GM12878 (cell line): ENCODE results near the gene DYNLT3. TPM values are rescaled to one million over a fixed set of nuclear protein-coding genes. Genes with fewer than 3 reads are reported as not detected.

ENCODE experiments used
- ATAC-seq: fragments of 200-7000 bp; cut with Tn5 transposase; 3 replicates; pipeline ENCODE4 v1.9.1; 2020; ENCODE audit warnings: mild to moderate bottlenecking, moderate library complexity
- BruUV-seq: library from RNA; stranded (reverse); fragments of 400-500 nt; replicated peaks from 2 replicates; lab custom pipeline; 2021; lab: Mats Ljungman, UMichigan
- CTCF ChIA-PET: fragments of 300-600 bp; sonication (Branson Sonifier 250); formaldehyde crosslinking; extraction: SDS; loops from one replicate; lab custom pipeline; 2021; ENCODE audit warnings: inconsistent platforms; lab: Yijun Ruan, JAX
- POLR2A ChIA-PET: fragments of 350-600 bp; formaldehyde crosslinking; extraction: SDS; loops from one replicate; lab custom pipeline; 2021; ENCODE audit warnings: inconsistent platforms; lab: Charles Lee
- RAD21 ChIA-PET: fragments of 300-600 bp; sonication (Branson Sonifier 250); formaldehyde crosslinking; loops from one replicate; lab custom pipeline; 2023; ENCODE audit warnings: antibody characterized with exemption; ENCODE audit not compliant: unreplicated experiment; lab: Charles Lee
- SMC1A ChIA-PET: fragments of 300-600 bp; sonication (Branson Sonifier 250); formaldehyde crosslinking; loops from one replicate; lab custom pipeline; 2023; ENCODE audit not compliant: unreplicated experiment, uncharacterized antibody; lab: Charles Lee
- DNase-seq: peaks from one replicate; pipeline ENCODE4 v3.0.0-alpha.2; 2011; ENCODE audit warnings: low read depth, low spot score
- FAIRE-seq: peaks from 3 replicates; lab custom pipeline; 2011; peaks lifted over from hg19 to GRCh38; lab: Jason Lieb, UNC
- H2AFZ ChIP-seq: 2 replicates; pipeline ENCODE4 v1.6.0; 2011; ENCODE audit warnings: low read depth, low read length, control low read depth; ENCODE audit not compliant: control insufficient read depth
- H3K27ac ChIP-seq: 2 replicates; pipeline ENCODE4 v1.5.1; 2011; ENCODE audit warnings: control low read depth; ENCODE audit not compliant: control insufficient read depth, insufficient read depth
- H3K27me3 ChIP-seq, 2 experiments: replicated peaks in 1 of 2; 2 replicates each; pipeline versions ENCODE4 v1.6.0 to v1.6.1; 2011; ENCODE audit warnings: low read length in 1 of 2; ENCODE audit not compliant: control insufficient read depth in 2 of 2, insufficient read depth in 2 of 2
- H3K36me3 ChIP-seq, 2 experiments: 2 replicates each; pipeline ENCODE4 v1.5.1; 2011; ENCODE audit warnings: low read length in 1 of 2; ENCODE audit not compliant: control insufficient read depth in 2 of 2, insufficient read depth in 2 of 2
- H3K4me1 ChIP-seq: 2 replicates; pipeline ENCODE4 v1.6.1; 2011; ENCODE audit warnings: mild to moderate bottlenecking, low read length, moderate library complexity, mixed read lengths; ENCODE audit not compliant: control insufficient read depth, insufficient read depth
- H3K4me2 ChIP-seq: 2 replicates; pipeline ENCODE4 v1.6.0; 2011; ENCODE audit warnings: control low read depth; ENCODE audit not compliant: control insufficient read depth, insufficient read depth
- H3K4me3 ChIP-seq: fragments of 200-600 bp; sonication (generic); 2 replicates; pipeline ENCODE4 v1.5.1; 2016
- H3K79me2 ChIP-seq: 2 replicates; pipeline ENCODE4 v1.6.0; 2011; ENCODE audit warnings: low read length; ENCODE audit not compliant: control insufficient read depth, insufficient read depth
- H3K9ac ChIP-seq: 2 replicates; pipeline ENCODE4 v1.8.0; 2011; ENCODE audit warnings: low read length, control low read depth, mixed read lengths; ENCODE audit not compliant: control insufficient read depth, insufficient read depth
- H3K9me3 ChIP-seq: replicated peaks from 3 replicates; pipeline ENCODE4 v1.5.1; 2011; ENCODE audit warnings: mild to moderate bottlenecking, low read length; ENCODE audit not compliant: control insufficient read depth, insufficient read depth
- H4K20me1 ChIP-seq: 2 replicates; pipeline ENCODE4 v1.6.0; 2011; ENCODE audit not compliant: control insufficient read depth, insufficient read depth
- BACH1 ChIP-seq: fragments of 450-650 bp; IDR thresholded peaks from 2 replicates; pipeline ENCODE4 v1.6.1; 2017; ENCODE audit warnings: mild to moderate bottlenecking, borderline replicate concordance
- CBX3 ChIP-seq: fragments of 200-600 bp; sonication (generic); IDR thresholded peaks from 2 replicates; pipeline ENCODE4 v1.6.1; 2016; ENCODE audit warnings: low read depth, borderline replicate concordance
- CEBPB ChIP-seq, 2 experiments: fragments of 150-350 bp in 1 of 2; IDR thresholded peaks; 2 replicates each; pipeline ENCODE4 v1.6.1; 2012 to 2014; ENCODE audit warnings: low read depth in 2 of 2, low read length in 2 of 2, borderline replicate concordance in 1 of 2, inconsistent platforms in 1 of 2
- ESRRA ChIP-seq: IDR thresholded peaks from 2 replicates; pipeline ENCODE4 v1.6.1; 2012; ENCODE audit warnings: mild to moderate bottlenecking, low read length, improper control_type of control experiment
- KAT2A ChIP-seq: conservative IDR thresholded peaks from 2 replicates; pipeline ENCODE4 v1.6.1; 2011; ENCODE audit warnings: low read depth, low read length; ENCODE audit not compliant: control insufficient read depth
- MLLT1 ChIP-seq: fragments of 450-650 bp; IDR thresholded peaks from 2 replicates; pipeline ENCODE4 v1.6.1; 2016; ENCODE audit warnings: mild to moderate bottlenecking
- MTA2 ChIP-seq: fragments of 450-650 bp; IDR thresholded peaks from 2 replicates; pipeline ENCODE4 v1.6.1; 2016; ENCODE audit warnings: low read depth, mild to moderate bottlenecking, moderate library complexity
- NFYA ChIP-seq: IDR thresholded peaks from 2 replicates; pipeline ENCODE4 v1.6.1; 2011; ENCODE audit warnings: low read depth, mild to moderate bottlenecking, low read length, improper control_type of control experiment, borderline replicate concordance
- NR2F1 ChIP-seq: fragments of 450-650 bp; conservative IDR thresholded peaks from 2 replicates; pipeline ENCODE4 v1.6.1; 2017; ENCODE audit warnings: mild to moderate bottlenecking
- NRF1 ChIP-seq: conservative IDR thresholded peaks from 2 replicates; pipeline ENCODE4 v1.6.1; 2011; ENCODE audit warnings: mild to moderate bottlenecking, low read depth, low read length, improper control_type of control experiment
- PKNOX1 ChIP-seq: fragments of 450-650 bp; IDR thresholded peaks from 2 replicates; pipeline ENCODE4 v1.6.1; 2016; ENCODE audit warnings: mild to moderate bottlenecking
- RB1 ChIP-seq: fragments of 450-650 bp; formaldehyde crosslinking; IDR thresholded peaks from 2 replicates; pipeline ENCODE4 v1.6.1; 2017; ENCODE audit warnings: mild to moderate bottlenecking, borderline replicate concordance
- REST ChIP-seq: IDR thresholded peaks from 2 replicates; pipeline ENCODE4 v1.6.1; 2012; ENCODE audit warnings: mild to moderate bottlenecking, low read depth, low read length
- RFX5 ChIP-seq: IDR thresholded peaks from 2 replicates; pipeline ENCODE4 v1.6.1; 2011; ENCODE audit warnings: low read depth, low read length, improper control_type of control experiment
- SKIL ChIP-seq: fragments of 450-650 bp; IDR thresholded peaks from 2 replicates; pipeline ENCODE4 v1.6.1; 2017; ENCODE audit warnings: mild to moderate bottlenecking, low read depth, inconsistent platforms; ENCODE audit not compliant: poor library complexity, severe bottlenecking
- STAT3 ChIP-seq: IDR thresholded peaks from 2 replicates; pipeline ENCODE4 v1.6.1; 2011; ENCODE audit warnings: low read depth, low read length, improper control_type of control experiment
- ZSCAN29 ChIP-seq: fragments of 450-650 bp; IDR thresholded peaks from 2 replicates; pipeline ENCODE4 v1.6.1; 2017; ENCODE audit warnings: mild to moderate bottlenecking, moderate library complexity
- WGBS: methylation state at CpG from one replicate; pipeline ENCODE4 v1.1.6; 2016; ENCODE audit warnings: low lambda C conversion rate; ENCODE audit not compliant: insufficient replicate concordance, insufficient coverage; ENCODE audit errors: missing lambda C conversion rate; 5-methylcytosine and 5-hydroxymethylcytosine counted together
- in situ Hi-C: fragments of 300-500 bp; cut with MboI; formaldehyde crosslinking; loops from 9 replicates; pipeline ENCODE4 v1.14.3; 2018; ENCODE audit warnings: mixed read lengths
- intact Hi-C: fragments of 100-400 bp; cut with micrococcal nuclease; formaldehyde crosslinking; loops from one replicate; pipeline ENCODE4 v1.14.2; 2022; ENCODE audit not compliant: unreplicated experiment
- polyA plus RNA-seq, 11 experiments: library from polyadenylated mRNA; depleted of rRNA in 4 of 11; unstranded in 6 of 11; stranded (reverse) in 5 of 11; fragments of >200 nt; fragmentation: Nextera tagmentation in 4 of 11; fragmentation: Illumina TruSeq in 1 of 11; extraction: Ambion mirVana in 4 of 11; extraction: Trizol in 1 of 11; gene quantifications; 1 replicate in 1 of 11; 2 replicates in 10 of 11; pipeline versions ENCODE4 v1.2.1 to v1.2.3, GENCODE V29; 2011 to 2016; ENCODE audit warnings: inconsistent platforms in 2 of 11, missing spikeins in 2 of 11, low read depth in 1 of 11
- total RNA-seq, 4 experiments: library from RNA; depleted of rRNA in 3 of 4; stranded (reverse); fragments of >200 nt in 3 of 4; fragmentation: Illumina TruSeq in 1 of 4; extraction: Trizol in 1 of 4; gene quantifications; 2 replicates each; pipeline versions ENCODE4 v1.2.1 to v1.2.3, GENCODE V29; 2013 to 2021

Gene DYNLT3
- total and polyA plus RNA-seq, 10 of the 15 experiments (the other 5 are each of a cell fraction or from before 2014, with no cell fraction given), result 8.0 to 19.2 (median 12.8) TPM

- WGBS, result 38% methylated on average over 2 of the region's 2 CpGs
- Histone ChIP-seq H3K4me3 (no peak overlapping the region), H3K9ac (no peak overlapping the region), H3K27me3 (no peaks in the 10 kb centered on the region), H3K4me1 (peaks cover 19% of the 10 kb centered on the region), H2AFZ (no peak overlapping the region), H3K9me3 (no peaks in the 10 kb centered on the region), H4K20me1 (no peaks in the 10 kb centered on the region), H3K36me3 (peaks cover 0 to 16% of the 10 kb centered on the region in 2 experiments; a peak in 3 of 4 replicates), H3K79me2 (no peaks in the 10 kb centered on the region; the same call in 1 of the 2 replicates), H3K4me2 (no peak overlapping the region), H3K27ac (no peak overlapping the region)
- FAIRE-seq, result no peak
- POLR2A ChIA-PET, result no interaction called here
- CTCF ChIA-PET, result interaction anchor here (1.5 kb wide), 2 partner anchors 25 to 54 kb away, joined by 4 to 9 read pairs; no protein-coding TSS in a partner anchor
- SMC1A ChIA-PET, result interaction anchor here (1.0 to 4.3 kb wide), 4 partner anchors 10 to 54 kb away, joined by 3 to 16 read pairs (median 4); no protein-coding TSS in a partner anchor
- BruUV-seq, result no TSS peak
- intact Hi-C loops (no loop called here), in situ Hi-C loops (no loop called here)
- DNase-seq, result no peak
- ATAC-seq, result no peak
- RAD21 ChIA-PET, result interaction anchor here (1.5 kb wide), 1 partner anchor 54 kb away, joined by 4 read pairs; no protein-coding TSS in a partner anchor
- no peak for TF ChIP-seq MLLT1
- no peak for TF ChIP-seq NR2F1
- no peak for TF ChIP-seq ZSCAN29
- TF ChIP-seq RFX5, result no peak
- TF ChIP-seq SKIL, result no peak
- TF ChIP-seq ESRRA, result no peak
- TF ChIP-seq RB1, result no peak
- no peak for TF ChIP-seq PKNOX1
- no peak for TF ChIP-seq MTA2
- TF ChIP-seq NRF1, result no peak
- no peak for TF ChIP-seq NFYA
- TF ChIP-seq REST, result no peak
- no peak for TF ChIP-seq CEBPB (IDR thresholded peaks at IDR 0.05; ENCODE audit: borderline replicate concordance in 1 of 2, low read depth in 2 of 2, low read length in 2 of 2)
- TF ChIP-seq STAT3, result no peak
- no peak for TF ChIP-seq KAT2A
- no peak for TF ChIP-seq BACH1
- no peak for TF ChIP-seq CBX3
Measured at GRCh38 chrX:37799936-37800335, 47.4 kb downstream of the DYNLT3 start.
